NCI-H146 (cell line): ENCODE data around the gene AKT3.

Experiments
- DNase-seq: peaks from one replicate; lab custom pipeline; 2025; lab: John Stamatoyannopoulos, UW

Gene AKT3

DNA sequence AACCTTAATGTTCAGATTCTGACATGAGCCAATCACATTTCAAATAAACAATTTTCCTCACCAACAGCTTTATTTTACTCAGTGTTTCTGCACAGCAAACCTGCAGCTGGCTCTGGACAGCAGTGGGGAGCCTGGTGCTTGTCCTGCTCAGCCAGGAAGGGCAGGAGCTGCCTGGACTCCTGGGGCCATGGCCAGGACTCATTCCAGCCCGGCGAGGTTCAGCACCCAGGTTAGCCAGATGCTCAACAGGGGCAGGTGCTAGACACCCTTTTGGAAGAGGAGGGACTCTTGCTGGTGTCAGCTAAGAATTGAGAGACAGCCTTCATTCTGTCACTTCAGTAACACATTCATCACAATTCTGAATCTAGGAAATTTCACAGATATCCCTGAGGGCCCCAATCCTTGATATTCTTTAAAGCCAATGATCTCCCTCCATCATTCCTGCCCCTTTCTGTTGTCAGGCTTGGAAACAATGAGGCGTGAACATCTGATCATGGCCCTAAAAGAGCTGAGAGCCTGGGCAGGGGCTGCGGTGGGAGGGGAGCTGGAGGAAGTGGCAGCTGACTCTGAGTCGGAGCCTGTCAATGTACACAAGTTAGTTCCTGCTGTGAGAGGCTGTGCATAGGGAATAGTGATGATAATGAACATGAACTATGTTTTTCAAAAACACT is 342.9 kb downstream of the AKT3 start:
- peak; percentile 45 for DNase-seq

DNA sequence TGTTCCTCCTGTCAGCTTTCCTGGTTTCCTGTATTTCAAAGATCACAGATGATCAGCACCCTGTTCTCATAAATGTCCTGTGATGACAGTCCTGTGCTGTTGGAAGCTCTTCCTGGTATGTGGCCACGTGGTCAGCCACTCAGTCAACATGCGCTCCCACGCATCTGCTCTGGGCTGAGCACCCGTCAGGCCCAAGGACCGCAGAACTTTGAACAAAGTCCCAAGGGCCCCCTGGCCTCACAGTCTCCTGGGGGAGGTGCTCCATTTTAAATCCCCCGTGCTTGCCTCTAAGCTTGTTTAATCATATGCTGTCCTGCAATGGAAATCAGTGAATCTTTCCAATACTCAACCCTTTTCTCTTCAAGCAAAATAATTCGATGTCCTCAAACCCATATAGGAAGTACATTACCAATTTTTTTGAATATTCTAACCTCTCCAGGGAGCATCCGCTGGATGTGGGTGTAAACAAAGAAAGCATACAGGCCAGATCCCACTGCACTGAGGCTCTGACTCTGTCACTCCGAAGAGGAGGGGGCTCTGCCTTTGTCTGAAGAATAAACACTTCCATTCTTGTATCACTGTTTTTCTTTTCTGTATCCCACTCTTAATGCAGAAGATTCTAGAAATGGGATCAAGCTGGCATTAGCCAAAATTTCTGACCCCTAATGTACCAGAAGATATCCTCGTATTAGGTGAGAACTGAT is 343.9 kb downstream of the AKT3 start:
- no peak for DNase-seq

DNA sequence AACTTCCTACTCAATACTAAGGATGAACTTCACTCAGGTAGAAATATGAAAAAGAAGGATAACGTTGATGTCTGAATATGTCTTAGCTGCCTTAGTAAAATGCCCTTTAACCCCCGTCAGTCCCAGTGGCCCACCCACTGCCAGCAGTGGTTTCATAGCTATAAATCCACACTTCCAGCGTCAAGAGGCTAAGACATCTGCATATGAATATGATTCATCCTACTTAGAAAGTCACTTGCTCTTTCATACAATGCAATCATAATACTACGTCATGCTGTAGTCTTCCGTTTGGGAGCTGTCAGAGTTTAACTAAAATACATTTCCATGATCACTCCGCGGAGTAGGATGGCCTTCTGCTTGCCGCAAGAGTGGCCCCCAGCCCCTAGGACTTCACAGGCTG is 346.9 kb downstream of the AKT3 start:
- DNase-seq = no peak

DNA sequence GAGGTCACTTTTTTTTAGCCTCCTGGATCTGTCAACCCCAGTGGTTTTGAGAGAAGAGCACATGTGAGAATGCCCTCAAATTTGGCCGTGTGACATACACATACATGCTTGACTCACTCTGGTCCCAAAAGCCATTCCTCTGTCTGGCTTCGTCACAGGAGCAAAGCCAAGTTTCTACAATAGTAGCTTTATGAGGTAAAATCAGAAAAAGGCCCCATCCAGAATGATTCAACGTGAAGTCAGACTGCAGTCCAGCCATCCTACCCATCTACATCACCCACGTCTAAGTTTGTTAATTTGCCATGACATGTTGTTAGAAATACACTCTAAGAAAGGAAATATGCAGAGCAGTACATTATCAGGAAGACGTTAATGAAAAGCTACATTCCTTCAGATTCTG is 349.0 kb downstream of the AKT3 start:
- no peak for DNase-seq

DNA sequence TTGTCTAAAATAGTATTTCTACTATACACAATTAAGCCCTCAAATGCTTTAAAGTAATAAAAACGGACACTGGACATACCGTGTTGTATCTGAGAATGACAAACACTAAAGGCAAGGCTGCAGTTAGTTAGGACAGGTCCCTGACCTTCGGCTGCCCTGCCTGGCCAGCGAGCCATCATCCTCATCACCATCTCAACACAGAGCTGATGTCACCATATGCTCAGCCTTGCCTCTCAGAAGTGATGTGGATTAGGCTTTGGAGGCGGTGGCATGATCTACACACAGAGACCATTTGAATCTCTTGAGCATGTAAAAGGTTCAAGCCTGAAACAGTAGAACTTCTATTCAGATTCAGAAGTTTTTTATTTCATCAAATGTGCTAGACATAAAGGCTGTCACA is 349.5 kb downstream of the AKT3 start:
- DNase-seq = no peak

DNA sequence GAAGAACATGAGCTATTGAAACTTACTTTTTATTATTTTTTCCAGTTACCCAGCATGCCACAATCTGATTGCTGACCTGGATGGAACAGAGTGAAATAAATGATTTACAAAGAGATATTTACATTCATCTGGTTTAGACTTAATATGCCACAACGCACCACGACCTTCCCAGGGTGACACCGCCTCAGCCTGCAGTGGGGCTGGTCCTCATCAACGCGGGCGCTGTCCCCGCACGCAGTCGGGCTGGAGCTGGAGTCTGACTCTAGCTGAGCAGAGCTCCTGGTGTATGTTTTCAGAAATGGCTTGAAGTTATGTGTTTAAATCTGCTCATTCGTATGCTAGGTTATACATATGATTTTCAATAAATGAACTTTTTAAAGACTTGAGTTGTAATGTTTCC is 350.3 kb downstream of the AKT3 start:
- no peak for DNase-seq

DNA sequence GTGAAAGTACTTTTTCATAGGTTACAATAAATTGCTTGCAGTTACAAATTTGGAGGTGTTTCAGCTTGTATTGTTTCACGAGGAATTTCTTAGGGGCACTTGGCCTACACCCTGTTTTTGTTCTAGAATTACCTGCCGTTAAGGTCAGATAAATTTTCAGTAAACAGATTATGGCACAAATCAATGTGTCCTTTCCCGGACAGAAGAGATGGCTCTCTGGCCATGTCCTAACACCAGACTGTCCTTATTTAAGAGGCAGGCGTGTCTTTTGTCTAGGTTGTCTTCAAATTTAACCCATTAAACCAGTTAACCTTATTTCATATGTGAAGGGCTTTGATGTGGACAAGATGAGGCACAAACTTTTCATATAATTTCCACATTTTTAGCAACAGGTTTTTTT is 350.8 kb downstream of the AKT3 start:
- DNase-seq = no peak

DNA sequence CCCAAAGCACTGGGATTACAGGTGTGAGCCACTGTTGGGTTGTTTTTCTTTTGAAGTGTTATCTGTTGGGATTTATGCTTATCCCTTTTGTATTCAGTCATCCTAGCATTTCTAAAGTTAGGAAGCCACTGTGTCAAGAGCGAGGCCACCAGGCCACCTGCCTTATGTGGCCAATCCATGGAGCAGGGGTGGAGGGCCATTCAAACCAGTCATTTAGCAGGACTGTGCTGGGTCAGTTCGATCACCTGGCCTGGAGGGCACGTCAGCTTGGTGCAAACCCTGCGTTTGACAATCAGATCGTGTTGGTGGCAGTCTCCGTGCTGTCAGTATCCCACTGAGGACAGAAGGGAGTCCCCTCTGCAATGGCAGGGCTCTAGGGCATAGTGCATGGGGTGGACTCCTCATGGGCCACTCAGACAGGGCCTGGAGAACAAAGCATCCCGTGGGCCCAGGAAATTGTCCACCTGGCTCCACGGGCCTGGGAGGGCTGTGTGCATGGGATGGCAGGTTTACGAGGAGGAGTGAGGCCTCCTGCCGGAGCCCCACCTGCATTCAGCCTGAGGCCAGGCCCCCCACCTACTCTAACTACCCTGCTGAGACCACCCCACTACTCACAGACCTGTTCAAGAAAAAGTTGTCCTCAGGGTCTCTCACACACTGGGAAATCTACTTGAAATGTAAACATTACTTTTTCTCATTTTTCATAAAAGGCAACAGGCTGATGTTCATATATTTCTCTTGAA is 351.9 kb downstream of the AKT3 start:
- DNase-seq = no peak

DNA sequence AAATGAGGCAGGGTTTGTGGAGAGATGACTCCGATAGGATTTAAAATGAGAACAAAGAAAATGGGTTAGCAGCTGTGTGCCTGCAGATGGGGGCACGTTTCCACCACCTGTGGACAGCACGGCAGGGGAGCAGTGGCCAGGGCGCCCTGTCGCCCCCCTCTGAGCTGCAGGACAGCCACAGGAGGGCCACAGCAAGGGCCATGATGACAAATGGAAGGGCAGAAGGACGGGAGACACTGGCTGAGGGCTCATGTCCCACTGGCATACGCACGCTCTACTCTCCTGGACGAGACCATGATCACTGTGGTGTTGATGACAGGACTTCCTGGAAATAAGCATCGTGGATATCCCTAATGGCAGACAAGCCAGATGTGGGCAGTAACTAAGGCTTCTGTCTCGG is 353.2 kb downstream of the AKT3 start:
- no peak for DNase-seq

DNA sequence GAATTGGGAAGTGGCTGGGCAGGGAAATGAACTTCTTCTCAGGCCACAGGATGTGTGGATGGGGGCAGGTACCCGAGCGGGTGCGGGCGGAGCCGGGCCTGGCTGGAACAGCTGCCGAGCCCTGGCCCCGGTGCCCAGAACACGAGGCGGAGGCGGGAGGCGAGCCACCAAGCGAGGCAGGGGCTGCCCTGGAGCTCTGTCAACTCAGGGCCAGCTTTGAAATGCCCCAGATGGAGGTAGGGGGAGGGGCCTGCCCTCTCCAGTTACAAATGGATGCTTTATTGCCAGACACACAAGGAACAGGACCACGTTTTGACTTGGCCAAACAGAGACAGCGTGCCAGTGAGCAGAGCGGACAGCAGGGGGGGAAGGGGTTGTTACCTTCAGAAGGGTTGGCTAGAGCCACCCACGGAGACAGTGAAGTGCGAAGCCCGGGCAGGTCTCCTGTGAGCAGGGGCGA is 353.8 kb downstream of the AKT3 start:
- no peak for DNase-seq

DNA sequence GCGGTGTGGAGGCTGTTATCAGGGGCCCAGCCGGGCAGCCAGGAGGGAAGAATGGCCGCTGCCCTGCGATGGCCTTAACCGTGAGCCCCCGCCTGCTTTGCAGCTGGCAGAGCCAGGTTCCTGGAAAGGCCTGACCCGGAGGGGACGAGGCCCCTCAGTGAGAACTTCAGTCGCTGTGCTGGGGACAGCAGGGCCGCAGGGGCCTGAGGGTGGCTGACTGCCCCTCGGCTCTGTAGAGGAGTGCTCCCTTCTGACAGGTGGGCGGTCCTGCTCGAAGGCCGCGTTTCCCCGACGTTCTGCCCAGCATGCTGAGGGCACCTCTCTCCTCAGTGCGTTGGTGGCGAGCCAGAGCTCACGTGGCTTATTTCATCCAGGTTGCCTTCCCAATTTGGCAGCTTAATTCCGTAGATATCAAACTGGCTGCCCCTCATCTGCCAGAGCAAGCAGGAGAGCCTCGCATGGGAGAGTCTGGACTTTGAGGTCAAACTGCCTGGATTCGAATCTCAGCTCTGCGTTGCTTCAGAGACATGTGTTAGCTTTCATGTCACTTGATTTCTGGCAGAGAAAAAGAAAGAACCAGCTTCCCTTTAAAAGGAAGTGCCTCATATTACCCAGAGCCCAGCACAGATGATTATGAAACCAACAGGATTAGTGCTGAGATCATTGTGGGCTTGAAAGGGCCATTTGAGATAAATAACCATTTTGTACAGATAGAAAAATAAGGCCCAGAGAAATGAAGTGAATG is 354.4 kb downstream of the AKT3 start:
- DNase-seq = no peak

DNA sequence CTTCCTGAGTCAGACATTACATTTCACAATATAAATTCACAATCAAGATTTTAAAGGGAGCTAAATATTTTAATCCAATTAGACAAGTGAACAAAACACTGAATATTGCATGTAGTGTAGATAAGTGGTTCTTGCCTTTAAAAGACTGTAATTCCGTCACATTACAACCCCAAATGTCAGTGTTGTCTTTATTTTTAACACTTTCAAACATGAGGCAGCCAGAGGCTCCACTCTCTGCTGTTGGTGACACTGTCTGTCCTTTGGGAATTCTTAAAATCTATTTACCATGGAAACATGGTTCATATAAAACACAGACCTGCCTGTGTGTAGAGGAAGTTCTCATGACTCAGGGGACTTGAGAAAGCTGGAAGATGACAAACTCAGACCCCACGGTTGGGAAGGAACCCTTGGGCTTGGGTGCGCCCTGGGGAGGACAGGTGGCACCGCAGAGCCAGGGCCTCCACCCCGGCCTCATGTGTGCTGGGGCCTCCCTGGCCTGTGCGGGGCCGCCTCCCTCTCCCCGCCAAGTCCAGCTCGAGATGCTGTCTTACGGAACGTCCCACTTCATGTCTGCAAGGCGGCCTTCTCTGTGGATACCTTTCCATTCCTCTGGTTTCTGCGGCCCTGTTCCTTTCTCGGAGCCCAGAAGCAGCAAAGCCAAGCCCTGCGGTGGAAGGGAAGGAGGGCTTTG is 355.2 kb downstream of the AKT3 start:
- no peak for DNase-seq

DNA sequence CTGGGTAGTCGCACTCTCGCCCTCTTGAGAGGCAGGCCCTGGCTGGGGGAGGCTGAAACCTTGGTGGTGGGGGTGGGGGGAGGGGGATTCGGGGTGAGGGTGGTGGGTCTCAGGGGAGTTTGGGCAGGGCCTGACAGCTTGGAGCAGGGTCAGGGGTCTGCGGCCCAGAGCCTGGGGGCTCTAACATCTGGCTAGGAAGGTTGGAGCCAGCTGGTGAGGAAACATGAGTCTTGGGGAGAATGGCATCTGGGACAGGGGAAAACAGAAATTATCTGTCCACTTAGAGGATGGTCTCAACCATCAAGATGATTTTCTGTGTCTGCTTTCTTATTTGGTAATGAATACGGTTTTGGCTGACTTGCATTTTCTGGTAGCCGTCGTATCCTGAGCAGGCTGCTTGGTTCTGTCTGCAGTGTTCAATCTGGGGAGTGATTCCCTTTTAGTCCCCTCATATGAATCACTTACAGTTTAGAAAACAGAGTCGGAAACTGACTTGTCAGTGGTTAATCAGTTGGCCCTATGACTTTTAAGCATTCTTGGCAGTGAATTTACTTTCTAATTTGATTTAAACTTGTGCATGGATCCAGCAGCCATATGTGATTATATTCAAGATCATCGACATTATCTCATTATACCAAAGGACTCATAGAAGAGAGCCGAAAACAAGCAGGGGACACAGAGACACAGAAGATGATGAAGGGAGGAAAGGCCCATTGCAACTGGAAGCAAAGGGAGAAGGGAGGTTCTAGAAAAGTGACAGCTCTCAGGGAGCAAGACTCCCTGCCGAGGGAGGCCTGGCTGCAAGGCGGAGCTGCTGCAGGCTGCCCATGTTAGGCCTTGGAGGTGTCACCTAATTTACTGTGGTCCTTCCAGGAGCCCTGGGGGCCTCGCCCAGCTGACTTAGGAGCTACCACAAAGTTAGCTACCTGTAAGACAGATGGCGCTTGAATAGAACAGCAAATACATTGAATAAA is 356.6 kb downstream of the AKT3 start:
- DNase-seq = no peak

DNA sequence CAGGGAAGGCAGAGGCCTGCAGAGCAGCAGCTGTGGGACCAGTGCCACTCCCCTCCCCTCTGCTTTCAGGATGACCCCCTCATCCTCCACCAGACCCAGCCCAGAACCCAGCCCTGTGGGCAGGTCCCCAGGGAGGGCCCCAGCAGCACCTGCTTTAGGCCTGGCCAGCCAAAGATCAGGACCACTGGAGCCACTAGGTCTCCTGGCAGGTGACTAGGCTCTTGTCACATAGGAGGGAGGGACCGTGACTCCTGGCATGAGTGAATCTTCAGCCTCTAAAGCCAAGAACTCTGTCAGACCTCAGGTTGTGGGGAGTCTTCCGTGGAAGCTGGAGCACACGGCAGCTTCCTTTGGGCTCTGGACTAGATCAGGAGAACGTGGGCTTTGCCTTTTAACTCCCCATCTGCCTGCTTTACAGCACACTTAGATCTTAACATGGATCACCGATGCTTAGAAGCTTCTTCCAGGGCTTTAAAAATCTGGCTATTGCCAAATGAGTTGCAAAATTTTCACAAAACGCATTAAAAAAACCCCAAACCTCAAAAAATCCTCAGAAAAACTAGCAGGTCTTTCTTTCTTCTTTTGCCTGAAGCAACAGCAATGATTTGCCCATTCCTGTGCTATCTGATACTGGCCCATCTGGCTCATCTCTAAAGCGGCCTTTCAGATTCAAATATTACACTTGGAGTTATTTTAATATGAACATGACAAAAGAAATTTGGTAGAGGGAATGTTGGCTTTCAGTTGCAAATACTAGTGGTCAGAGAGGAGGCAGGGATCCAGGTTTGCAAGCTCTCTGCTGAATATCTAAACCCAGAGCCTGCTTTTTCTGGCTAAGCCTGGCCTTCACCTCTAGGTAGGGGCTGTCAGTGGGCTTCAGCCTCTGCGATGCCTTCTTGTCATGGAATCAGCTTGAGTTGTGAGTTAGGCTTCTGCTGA is 359.0 kb downstream of the AKT3 start:
- no peak for DNase-seq

DNA sequence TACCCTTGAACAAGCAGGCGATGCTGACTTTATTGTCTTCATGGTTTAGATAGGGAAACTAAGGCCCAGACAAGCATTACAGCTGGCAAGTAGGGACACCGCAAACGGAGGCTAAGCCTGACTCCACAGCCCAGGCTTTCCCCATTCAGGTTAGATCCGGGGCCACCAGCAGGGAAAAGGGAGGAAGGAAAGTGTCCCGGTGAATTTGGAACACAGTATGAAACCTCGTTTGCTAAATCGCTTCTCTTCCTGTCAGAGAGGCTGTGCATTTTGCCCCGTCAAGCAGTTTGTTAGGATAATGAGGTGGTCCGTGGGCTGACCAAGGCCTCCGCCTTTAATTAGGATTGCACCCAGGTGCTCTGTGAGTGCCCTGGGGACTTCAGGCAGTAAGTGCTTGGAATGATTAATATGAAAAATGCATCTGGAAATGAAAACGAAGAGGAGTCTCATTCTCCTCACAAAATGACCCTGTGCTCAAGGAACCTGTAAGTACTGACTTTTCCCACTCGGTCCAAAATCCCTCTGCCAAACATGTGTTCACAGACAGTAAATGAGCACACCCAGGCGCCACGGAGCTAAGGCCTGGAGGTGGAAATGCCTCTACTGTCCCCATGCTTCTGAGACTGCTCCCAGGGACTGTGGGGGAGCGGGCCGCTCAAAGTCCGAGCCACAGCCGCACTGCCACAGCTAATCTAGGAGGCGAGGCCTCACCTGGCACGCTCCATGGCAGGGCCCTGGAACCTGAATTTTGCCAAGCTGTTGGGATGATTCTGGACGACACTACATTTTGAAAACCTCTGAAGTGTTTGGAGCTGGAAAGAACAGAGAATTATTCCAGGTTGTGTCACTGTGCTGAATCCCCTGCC is 360.1 kb downstream of the AKT3 start:
- no peak for DNase-seq

DNA sequence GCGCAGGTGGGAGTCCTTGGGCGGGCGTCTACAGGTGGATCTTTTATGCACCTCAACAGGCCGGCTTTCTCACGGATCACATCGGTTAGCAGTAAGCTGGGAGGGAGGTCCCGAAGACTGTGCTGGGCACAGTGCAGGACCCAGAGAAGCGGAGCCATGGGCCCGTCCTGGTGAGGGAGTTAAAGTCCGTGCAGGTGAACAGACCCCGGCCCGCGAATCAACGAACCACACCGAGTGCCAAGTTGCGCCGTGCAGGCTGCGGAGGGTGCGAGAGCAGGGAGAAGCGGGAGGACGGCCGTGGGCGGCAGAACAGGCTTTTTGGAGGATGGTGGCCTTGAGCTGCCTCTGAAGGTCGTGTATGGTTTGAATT is 360.9 kb downstream of the AKT3 start:
- DNase-seq = no peak

DNA sequence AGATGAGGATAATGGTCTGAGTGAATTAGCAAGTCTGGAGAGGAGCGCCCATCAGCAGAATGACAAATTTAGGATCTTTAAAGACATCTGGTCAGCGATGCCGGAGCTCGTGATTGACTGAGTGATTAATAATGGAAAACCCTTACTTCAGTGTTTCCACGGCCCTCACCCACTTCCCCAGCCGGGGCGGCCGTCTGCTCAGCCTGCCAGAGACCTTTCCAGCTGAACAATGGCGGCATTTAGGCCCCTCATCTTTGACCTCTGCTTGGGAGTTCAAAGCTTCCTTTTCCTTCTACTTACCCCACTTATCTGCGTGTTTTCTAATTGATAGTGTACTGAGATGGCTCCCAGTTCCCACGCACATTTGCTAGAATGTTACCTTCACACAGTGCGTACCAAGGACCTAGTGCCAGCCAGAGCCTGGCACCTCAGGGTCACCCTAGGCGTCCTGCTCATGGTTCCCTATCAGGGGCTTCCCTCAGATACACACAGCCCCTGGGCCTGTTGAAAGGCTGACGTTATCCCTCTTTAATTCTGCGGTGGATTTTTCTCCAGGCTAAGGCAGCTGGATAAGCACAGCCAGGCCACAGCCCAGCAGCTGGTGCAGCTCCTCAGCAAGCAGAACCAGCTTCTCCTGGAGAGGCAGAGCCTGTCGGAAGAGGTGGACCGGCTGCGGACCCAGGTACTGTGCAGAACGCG is 361.4 kb downstream of the AKT3 start:
- no peak for DNase-seq

DNA sequence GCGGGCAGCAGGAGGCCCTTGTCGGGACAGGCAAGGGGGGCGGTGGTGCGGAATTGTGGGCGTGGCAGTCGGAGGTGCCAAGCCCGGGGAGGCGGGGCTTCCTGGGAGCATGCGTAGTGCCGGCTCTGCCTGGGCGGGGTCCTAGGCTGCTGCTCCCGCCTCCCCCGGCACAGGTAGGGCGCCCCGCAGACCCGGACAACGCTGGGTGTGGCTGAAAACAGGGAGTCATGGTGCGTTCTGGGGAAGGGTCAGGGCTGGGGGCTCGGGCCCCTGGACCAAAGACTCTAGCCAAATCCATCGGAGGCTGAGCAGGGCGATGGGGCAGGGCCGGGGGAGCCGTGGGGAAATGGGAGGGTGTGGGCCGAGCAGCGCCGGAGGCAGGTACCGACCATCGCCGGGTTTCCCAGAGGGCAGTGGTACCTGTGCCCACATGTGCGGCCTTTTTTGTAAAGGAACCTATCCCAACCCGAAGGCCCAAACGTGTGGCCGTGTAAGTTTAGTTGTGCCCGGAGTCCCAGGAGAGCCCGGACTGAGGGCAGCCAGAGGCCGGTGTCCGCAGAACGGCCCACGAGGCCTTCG is 362.3 kb downstream of the AKT3 start:
- DNase-seq = peak; percentile 64
